Breast epithelium (tissue), 3 donors: Measurements from ENCODE around the gene GATAD2A.

Experiments
- CTCF ChIP-seq, 3 donors: fragments of 450-650 bp; IDR thresholded peaks; one replicate each; pipeline ENCODE4 v1.5.1; 2016 to 2017; ENCODE audit warnings: antibody characterized with exemption in 3 of 3, mild to moderate bottlenecking in 3 of 3, moderate library complexity in 3 of 3
- POLR2A ChIP-seq: fragments of 450-650 bp; IDR thresholded peaks from one replicate; pipeline ENCODE4 v1.6.1; 2016; ENCODE audit warnings: antibody characterized with exemption, mild to moderate bottlenecking, moderate library complexity

- TF ChIP-seq POLR2A (no peak), CTCF (IDR thresholded peaks at IDR 0.05) (no peak)
Observed at GRCh38 chr19:19466201-19466600, 60.7 kb downstream of the GATAD2A start.
